NB4 (cell line): ENCODE results near the gene GLRA3.

Experiments used
- POLR2A ChIP-seq: IDR thresholded peaks from 2 replicates; pipeline ENCODE4 v1.6.1; 2011; ENCODE audit warnings: mild to moderate bottlenecking; ENCODE audit not compliant: insufficient read length; ENCODE audit errors: extremely low read depth
- TF ChIP-seq, protein P1 (sequence below): IDR thresholded peaks from one replicate; pipeline ENCODE4 v1.5.1; 2012; ENCODE audit warnings: low read depth, low read length
- TF ChIP-seq, protein P2 (sequence below): IDR thresholded peaks from 2 replicates; pipeline ENCODE4 v1.6.1; 2011; ENCODE audit warnings: low read depth, low read length

GRCh38 chr4:174665799-174666198, 163.2 kb downstream of the GLRA3 start:
- TF ChIP-seq, protein P1, sequence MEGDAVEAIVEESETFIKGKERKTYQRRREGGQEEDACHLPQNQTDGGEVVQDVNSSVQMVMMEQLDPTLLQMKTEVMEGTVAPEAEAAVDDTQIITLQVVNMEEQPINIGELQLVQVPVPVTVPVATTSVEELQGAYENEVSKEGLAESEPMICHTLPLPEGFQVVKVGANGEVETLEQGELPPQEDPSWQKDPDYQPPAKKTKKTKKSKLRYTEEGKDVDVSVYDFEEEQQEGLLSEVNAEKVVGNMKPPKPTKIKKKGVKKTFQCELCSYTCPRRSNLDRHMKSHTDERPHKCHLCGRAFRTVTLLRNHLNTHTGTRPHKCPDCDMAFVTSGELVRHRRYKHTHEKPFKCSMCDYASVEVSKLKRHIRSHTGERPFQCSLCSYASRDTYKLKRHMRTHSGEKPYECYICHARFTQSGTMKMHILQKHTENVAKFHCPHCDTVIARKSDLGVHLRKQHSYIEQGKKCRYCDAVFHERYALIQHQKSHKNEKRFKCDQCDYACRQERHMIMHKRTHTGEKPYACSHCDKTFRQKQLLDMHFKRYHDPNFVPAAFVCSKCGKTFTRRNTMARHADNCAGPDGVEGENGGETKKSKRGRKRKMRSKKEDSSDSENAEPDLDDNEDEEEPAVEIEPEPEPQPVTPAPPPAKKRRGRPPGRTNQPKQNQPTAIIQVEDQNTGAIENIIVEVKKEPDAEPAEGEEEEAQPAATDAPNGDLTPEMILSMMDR, result no peak
- TF ChIP-seq POLR2A, result no peak
- TF ChIP-seq, protein P2, sequence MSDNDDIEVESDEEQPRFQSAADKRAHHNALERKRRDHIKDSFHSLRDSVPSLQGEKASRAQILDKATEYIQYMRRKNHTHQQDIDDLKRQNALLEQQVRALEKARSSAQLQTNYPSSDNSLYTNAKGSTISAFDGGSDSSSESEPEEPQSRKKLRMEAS, result no peak
